ENCODE data around the gene RASL10A.

Gene RASL10A

DNA sequence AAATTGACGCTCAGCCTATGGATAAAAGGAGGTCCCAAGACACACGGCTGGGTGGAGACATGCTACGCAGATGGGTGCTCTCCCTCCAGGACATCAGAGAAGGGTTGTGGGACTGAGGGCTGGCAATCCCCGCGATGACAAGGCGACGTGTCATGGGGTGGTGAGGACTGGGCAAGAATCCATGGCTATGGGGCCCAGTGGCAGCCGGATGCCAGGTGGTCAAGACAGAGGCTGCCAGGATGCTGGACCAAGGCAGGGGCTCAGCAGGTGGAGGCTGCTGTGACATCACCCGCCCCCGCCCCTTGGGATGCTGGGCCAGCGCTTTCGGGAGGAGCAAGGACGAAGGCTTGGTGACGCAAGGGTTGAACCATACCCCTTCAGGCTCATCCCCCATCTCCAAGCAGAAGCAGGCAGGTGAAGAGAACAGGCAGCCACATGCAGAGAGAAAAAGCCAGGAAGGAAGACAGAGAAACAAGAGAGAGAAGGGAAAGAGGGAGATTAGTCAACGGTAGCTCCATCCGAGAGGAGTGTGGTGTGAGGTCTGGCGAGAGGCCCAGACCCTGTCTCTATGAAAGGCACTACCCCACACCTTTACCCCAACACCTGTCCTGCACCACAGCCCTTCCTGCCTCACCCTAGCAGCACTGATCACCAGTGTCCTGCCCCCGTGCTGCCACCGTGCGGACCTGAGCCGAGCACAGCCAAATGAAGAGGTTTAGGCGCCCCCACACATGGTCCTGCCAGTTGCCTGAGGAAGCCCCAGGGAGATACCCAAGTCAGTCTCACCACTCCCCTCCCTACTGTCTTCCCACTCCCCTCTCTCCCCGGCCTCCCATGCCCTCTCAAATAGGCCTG is 24.1 kb upstream of the RASL10A start:
- no peak for DNase-seq (ENCODE audit: low read depth, low spot score)

DNA sequence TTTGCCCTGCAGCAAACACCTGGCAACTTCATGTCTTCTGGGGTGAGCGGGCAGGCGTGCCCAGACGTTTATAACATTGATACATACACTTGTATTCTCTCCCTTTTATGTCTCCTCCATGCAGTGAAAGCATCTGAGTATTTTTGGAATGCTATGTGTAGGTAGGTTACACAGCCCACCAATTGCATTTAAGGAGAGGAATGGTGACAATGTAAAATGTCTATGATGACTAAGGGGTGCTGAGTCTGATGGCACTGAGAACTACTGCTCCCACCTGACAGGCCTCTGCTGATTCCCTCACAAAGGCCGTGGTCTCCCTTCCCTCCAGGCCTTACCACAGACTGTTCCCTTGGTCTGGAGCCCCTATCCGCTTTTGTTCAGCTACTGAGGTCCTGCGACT is 22.9 kb upstream of the RASL10A start:
- no peak for DNase-seq (ENCODE audit: low read depth, low spot score)

DNA sequence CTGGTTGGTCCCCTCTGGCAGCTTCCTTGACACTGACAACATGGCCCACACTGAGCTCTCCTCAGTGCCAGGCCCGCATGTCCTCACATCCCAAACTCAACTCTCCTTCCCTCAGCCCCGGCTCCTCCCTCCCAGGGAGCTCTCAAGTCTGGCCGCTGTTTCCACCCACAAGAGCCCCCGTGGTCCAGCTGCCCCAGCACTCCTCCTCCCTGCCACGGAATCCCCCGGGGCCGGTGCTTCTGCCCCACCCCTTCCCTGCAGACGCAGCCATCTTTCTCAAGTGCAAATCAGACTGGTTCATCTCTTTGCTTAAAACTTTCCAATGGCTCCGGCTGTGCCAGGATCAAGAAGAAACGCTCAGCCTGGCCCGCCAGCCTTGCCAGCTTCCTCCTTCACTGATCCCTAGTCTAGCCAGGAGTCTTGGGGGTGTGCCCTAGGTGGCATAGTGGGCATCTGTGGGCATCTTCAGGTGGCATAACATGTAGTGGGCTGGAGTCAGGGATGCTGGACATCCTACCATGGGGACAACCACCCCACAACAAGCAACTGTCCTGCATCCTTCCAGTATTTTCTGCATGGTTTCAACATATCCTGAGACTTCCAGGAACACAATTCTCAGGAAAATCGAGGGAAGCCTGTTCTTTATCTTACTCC is 22.3 kb upstream of the RASL10A start:
- DNase-seq (ENCODE audit: low read depth, low spot score), result no peak

DNA sequence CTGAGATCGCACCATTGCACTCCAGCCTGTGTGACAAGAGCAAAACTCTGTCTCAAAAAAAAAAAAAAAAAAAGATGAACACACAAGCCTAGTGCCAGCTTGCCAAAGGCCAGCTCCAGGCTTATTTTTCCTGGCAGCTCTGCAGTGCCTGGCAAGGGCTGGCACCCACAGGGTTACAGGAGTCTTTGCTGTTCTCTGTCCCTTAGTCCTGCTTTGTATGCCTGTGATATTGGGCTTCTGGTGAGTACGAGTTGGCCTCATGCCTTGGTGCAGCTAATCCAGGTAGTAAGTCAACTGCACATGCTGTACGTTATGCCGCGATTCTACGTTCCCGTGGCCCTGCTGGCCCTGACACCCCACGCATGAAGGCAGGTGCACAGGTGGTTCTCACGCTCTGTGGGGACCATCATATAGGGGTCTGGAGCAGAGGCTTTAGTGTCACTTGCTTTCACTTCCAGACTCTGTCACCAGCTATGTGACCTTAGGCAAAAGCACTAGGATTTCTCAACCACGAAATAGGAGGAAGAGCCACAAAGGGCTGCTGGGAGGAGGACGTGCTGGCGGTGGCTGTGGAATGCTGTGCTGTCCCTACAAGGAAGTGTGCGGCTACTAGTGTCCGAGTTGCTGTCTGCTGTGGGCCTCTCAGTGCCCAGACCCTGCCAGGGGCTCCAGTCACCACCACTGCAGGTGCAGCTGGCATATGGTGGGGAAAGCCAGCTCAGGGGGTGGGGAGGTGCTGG is 21.4 kb upstream of the RASL10A start:
- DNase-seq (ENCODE audit: low read depth, low spot score), result no peak

DNA sequence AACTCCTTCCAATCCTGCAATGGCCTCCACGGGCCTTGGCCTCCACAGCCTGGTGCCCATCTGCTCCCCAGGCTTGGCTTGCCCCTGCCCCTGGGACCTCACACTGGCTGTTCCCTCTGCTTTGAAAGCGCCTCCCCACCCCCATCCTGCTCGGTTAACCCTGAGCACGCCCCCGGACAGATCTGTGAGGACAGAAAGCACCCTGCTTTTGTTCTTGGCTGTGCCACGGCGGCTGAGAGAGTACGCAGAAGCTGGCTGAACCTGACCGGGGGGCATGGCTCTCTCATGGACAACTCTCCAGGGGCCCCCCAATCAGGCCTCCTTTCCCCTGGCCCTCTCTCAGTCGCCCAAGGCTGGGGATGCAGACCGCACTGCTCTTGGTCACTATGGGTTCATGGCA is 20.2 kb upstream of the RASL10A start:
- no peak for DNase-seq (ENCODE audit: low read depth, low spot score)

DNA sequence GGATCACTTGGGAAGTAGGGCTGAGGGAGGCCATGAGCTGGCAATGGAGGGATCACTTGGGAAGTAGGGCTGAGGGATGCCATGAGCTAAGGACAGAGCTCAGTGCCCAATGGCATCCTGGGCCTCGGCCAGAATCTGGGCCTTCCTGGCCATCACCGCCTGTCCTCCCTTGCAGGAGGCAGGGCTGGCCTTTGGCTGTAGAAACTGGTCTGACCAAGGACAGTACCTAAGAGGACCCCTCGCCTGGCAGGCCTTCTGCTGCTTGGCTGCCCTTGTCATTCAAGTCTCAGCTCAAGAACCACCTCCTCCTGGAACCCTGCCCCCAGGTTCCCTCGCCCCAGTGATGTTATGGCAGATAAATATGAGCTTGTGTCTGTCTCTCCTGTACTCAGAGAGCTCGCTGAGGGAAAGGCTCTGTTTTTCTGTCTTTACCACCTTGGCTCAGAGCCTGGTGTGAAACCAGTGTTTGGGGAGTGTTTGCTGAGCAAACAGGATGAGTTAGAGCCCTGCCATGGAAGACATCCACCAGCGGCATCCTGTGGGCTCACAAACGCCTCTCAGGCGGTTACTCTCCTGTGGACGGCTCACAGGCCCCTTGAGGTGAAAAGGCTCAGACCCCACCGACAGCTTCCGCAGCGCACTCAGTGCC is 19.3 kb upstream of the RASL10A start:
- no peak for DNase-seq (ENCODE audit: low read depth, low spot score)

DNA sequence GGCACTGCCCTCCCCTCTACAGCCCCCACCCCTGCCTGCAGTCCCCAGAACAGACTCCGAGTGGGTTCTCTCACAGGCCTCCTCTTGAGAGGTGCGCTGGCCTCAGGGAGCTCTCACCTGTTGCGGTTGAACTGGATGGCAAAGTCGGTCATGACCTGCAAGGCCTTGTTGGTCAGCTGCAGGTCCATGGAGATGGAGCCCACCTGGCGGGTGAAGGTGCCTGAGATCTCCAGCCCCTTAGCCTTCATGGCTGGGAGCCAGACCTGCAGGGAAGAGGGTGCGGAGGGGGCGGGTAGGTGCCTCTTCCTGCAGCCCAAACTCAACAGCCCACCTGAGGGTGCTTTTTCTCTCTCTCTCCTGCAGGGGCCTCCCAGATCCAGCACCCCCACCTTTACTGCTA is 18.7 kb upstream of the RASL10A start:
- no peak for DNase-seq (ENCODE audit: low read depth, low spot score)

DNA sequence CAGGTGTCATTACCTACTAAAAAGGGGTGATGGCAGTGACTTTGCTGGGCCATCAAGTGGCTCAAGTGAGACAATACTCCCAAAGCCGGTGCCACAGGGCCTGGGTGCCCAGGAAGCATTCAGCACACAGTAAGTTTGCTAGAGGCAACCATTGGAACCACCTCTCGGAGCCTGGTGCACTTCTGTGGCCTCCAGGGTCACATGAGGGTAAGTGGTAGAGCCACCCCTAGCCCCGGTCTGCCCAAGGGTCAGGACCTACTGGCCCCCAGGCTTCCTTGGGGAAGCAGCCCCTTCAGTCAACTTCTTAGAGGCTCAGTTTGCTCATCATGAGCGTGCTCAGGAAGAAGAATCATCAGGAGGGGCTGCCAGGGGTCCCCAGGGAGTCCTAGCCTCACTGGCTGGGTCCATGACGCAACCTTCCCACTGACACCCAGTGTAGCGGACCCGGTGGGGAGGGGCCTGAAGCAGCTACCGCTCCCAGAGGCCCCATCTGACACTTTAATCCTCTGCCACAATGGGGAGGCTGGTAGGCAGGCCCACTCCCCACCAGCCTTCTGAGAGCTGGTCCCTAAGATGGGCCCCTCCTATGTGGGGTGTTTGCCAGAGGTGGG is 17.5 kb upstream of the RASL10A start:
- DNase-seq (ENCODE audit: low read depth, low spot score), result no peak

DNA sequence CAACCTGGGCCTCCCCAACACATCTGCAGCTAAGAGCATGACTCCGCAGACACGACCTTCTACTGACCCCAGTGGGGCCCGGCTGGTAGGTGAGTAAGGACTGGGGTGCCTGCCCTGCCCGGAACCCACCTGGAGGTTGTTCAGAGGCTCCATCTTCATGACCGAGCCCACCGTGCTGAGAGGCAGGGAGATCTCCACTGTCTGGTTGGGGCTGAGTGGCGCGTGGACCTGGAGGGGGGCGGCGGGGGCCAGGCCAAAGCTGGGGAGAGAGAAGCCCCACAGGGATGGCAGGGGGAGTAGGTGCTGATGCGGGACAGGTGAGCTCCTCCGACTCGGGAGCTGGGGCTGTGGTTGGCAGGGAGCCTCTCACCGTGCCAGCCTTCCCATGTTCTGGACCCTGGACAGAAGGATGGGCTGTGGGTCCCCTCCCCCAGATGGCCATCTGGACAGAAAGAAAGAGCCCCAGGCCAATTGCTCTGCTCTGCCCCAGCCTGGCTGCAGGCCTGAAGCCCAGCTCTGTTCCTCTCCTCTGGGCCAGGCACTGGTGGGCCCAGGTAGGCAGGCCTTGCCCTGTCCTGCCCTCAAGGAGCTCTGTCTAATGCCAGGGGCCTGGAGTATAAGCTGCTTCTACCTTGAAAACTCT is 16.3 kb upstream of the RASL10A start:
- DNase-seq (ENCODE audit: low read depth, low spot score), result no peak

DNA sequence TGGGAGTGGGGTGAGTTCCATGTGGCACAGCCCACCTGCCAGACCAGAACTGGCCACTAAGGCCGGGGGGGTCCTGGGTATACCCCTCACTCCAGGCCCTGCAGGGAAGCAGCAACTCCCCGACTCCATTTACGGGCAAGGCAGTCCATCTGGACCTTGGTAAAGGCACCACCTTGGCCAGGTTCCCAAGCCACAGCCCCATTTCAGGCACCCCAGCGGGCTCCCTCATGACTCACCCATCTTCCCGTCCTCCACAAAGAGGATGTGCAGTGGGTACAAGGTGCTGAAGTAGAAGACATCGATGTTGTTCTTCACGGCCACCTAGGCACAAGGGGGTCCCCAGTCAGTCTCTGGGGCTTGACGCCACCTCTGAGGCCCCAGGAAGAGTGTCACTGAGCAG is 15.7 kb upstream of the RASL10A start:
- DNase-seq (ENCODE audit: low read depth, low spot score), result no peak

DNA sequence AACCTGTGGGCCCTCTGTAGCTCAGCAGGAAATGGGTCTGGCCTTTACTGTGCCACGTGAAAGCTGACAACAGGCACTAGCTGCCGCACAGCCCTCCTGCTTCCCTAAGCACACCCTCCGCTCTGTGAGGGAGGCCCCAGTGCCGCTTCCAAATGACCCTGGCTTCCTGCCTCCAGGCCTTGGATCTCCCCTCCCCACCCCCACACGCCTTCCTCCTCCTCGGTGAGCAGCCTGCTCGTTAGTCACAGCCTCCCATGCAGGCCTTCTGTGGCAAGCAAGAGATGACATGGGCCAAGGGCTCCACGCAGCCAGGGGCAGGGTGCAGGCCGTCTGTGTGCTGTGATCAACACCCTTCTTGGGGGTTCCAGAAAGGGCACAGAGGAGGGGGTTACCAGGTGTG is 15.3 kb upstream of the RASL10A start:
- no peak for DNase-seq (ENCODE audit: low read depth, low spot score)

DNA sequence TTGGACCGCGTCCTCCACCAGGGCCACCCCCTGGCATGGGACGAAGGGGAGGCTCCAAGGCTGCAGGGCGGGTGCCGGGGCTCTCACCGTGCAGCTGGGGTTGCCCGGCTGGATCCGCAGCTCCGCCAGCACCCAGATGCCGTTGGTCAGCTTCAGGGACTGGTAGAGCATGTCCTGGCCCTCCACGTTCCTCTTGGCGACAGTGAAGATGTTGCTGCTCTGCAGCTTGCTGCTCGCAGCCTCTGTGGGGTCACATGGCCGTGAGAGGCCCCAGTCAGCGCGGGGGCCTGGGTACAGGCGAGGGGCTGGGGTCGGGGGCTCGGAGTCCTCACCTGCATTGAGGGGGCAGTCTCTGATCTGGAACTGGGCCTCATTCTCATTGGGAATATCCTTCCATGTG is 14.8 kb upstream of the RASL10A start:
- no peak for DNase-seq (ENCODE audit: low read depth, low spot score)

DNA sequence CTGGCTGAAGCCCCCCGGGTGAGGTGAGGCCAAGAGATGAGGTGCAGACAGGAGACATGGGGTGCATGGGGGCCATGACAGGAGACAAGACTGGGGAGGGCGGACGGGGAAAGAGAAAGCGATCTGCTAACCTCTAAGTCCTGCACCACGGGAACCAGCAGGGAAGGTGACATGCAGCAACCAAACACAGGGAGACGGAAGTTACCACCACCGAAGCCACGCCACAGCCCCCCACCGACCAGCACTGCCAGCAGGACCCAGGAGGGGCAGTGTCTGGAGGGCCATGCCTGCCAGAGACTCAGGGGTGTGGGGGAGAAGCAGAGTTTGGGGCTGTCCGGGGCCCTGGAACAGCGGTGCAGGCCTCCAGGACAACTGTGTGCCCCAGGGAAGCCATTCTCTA is 14.1 kb upstream of the RASL10A start:
- DNase-seq (ENCODE audit: low read depth, low spot score), result no peak

DNA sequence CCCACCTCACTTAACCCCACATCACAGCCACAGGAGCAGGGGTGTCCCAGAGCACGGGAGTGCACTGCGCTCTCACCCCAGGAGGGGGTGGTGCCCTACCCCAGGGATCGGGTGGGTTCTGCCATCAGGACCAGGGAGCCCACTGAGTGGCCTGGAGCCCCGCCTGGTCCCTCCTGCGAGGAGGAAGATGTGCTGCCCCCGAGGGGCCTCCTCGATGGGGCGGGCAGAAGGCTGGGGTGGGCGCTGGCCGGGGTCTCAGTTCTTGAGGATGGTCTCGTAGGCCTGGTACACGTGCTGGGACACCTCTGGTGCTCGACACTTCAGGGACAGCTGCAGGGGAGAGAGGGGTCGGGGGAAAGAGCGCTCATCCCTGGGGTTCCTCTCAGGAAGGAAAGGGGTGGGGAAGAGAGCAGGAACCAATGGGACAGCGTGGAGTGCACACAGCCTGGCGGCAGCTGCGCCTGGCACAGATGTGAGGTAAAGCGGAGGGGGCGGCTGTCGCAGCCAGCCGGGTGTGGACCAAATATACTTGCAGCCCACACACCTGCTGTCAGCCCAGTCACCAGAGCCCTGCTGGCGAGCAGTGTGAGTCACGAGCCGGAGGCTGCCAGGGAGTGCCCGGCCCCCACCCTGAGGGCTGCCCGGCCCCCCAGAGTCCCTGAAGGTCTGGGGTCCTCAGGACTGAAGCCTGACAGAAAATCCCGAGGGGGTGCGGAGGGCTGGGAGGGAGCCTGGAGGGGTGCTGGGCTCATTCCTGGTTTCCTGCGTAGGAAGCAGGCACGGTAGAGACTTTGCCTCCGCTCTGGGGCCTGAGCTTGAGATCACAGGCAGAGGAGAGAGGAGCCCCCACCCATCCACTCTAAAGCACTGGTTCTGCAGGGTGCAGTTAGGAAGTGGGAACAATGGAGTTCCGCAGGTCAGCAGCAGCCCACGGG is 13.3 kb upstream of the RASL10A start:
- no peak for DNase-seq (ENCODE audit: low read depth, low spot score)

DNA sequence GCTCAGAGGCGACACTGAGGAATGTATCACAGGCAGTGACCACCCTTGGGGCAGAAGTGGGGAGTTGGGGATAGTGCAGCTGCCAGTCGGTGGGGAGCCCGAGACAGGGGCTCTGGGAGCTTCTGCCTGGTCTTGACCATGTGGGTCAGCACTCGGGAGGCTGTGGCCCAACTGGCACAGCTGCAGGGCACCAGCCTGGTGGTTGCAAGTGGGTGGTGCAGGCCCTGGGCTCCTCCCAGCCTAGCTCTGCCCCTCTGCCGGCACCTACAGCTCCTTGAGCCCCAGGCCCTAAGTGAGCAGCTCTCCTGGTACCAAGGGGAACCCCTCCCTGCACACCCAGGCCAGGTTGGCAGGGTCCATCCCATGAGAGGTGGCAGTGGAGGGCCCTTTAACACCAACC is 12.6 kb upstream of the RASL10A start:
- DNase-seq (ENCODE audit: low read depth, low spot score), result no peak

DNA sequence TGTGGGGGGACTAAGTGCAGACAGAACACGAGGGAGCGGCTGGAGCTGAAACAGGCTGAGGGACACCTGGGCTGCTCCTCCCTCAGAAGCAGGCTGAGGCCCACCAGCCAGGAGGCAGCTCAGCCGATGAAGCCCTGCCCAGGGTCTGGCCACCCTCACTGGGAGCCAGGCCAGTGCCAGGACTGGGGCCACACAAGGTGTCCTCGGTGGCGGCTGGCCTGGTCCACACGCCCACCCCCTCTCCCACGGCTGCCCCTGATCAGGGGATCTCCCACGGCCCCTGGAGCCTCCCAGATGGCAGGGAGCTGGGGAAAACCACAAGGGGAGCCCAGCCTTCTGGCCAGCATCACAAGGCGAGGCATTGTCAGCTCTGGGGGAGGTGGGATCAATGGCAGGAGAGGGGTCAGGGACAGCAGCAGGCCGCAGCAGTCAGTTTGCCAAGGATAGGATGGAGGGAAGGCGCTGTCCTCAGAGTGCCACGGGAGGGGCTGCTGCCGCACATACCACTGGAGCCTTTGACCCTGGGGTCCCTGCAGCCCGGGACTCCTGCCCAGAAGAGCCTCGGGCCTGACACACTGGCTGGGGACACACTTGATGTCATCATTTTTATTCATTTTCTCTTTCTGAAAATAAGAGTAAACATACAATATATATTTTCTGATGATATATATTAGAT is 11.7 kb upstream of the RASL10A start:
- no peak for DNase-seq (ENCODE audit: low read depth, low spot score)

DNA sequence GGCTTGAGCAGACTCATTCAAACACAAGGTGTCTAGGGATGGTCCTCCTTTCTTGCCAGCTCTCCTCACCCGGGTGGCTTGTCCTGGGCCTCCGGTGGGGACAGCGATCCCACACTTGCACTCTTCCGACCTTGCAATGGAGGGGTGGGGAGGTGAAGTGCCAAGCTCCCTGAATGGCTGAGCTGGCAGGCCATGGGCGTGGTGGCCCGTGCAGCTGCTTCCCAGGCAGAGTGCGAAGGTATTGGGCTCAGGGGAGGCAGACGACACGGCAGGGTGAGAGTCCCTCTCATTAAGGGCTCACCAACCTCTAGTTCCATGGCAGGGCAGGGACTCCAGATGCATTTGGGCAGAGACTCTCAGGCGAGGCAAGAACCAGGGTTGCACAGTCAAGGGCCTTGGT is 11.0 kb upstream of the RASL10A start:
- no peak for DNase-seq (ENCODE audit: low read depth, low spot score)

DNA sequence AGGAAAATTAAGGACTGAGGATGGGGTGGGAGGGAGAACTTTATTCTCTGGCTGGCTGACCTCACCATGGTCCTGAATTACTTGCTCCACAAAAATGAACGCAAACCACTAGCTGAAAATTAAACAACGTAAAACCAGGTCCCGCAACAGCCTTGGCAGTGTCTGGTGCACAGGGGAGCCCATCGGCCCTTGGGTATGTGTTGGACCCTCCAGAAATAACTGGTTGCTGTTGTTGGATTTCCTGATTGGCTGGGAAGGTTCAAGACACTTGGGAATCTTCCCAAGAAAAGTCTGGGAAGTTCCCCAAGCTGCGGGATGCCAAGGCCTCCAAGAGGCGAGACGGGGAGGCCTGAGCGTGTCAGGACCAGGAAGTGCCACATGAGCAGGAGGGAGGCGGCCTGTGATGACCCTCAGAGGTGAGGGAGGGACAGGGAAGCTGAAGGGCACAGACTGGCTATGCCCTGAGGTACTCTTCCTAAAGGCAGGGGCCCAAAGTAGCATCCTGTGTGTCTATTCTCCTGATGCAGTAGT is 10.4 kb upstream of the RASL10A start:
- no peak for DNase-seq (ENCODE audit: low read depth, low spot score)

DNA sequence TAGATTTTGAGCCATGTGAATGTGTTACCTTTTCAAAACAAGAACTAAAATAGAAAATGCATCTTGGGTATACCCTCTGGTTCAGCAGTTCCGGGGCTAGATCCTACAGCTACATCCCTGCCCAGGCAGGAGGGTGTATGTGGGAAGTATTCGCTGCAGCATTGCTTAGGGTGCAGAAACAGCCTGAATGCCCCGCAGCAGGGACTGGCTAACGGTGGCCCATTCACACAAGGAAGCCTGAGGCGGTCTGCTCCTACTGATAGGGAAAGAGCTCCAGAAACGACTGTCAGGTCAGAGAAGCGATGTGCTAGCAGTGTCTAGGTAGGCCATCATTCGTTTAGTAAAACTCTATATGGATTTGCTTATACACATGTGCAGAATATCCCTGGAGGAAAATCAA is 9.9 kb upstream of the RASL10A start:
- no peak for DNase-seq (ENCODE audit: low read depth, low spot score)

Measured in brain pericyte (primary cell).